Motor neuron (in vitro differentiated cells): Measurements from ENCODE around the gene RNF44. TPM values are rescaled to one million over a fixed set of nuclear protein-coding genes. Genes with fewer than 3 reads are reported as not detected.

ENCODE experiments used
- ATAC-seq, 8 experiments: fragments of 200-7000 bp; cut with Tn5 transposase; replicated peaks in 6 of 8; 2 replicates each; pipeline ENCODE4 v1.8.0; 2021; ENCODE audit warnings: mild to moderate bottlenecking in 8 of 8, moderate library complexity in 8 of 8
- H3K27ac ChIP-seq, 2 donors: fragments of 250-450 bp; sonication (Bioruptor Pico); 2 replicates each; pipeline ENCODE4 v1.9.0; 2021; ENCODE audit warnings: antibody characterized with exemption in 2 of 2, mild to moderate bottlenecking in 2 of 2, moderate library complexity in 1 of 2
- H3K4me1 ChIP-seq, 2 donors: fragments of 250-450 bp; sonication (Bioruptor Pico); replicated peaks in 1 of 2; 2 replicates each; pipeline ENCODE4 v1.6.1; 2021; ENCODE audit warnings: antibody characterized with exemption in 2 of 2, mild to moderate bottlenecking in 2 of 2, moderate library complexity in 1 of 2
- H3K4me3 ChIP-seq, 5 donors: fragments of 250-450 bp; sonication (Bioruptor Pico); 2 replicates each; pipeline ENCODE4 v1.9.0; 2021; ENCODE audit warnings: antibody characterized with exemption in 5 of 5, mild to moderate bottlenecking in 5 of 5, moderate library complexity in 4 of 5
- WGBS, 10 experiments: fragments of 450-650 bp; shearing (Covaris generic); methylation state at CpG; one replicate each; pipeline ENCODE4 v1.0.0; 2022; 5-methylcytosine and 5-hydroxymethylcytosine counted together
- in situ Hi-C, 9 experiments: fragments of 400-800 bp; cut with MboI; loops; one replicate each; pipeline ENCODE4 v1.15.0; 2021; ENCODE audit warnings: low sequenced_read_pairs in 9 of 9, low pct_unique_long_range_greater_than_20kb in 2 of 9; ENCODE audit not compliant: unreplicated experiment in 9 of 9
- total RNA-seq, 8 experiments: library from RNA; unstranded; fragments of 300-600 nt; gene quantifications; 2 replicates each; pipeline versions ENCODE4 v1.2.3 to v1.2.4, GENCODE V29; 2022

Gene RNF44
- total RNA-seq, 8 experiments from 2014 or later: 16.6 to 66.4 (median 36.7) TPM

DNA sequence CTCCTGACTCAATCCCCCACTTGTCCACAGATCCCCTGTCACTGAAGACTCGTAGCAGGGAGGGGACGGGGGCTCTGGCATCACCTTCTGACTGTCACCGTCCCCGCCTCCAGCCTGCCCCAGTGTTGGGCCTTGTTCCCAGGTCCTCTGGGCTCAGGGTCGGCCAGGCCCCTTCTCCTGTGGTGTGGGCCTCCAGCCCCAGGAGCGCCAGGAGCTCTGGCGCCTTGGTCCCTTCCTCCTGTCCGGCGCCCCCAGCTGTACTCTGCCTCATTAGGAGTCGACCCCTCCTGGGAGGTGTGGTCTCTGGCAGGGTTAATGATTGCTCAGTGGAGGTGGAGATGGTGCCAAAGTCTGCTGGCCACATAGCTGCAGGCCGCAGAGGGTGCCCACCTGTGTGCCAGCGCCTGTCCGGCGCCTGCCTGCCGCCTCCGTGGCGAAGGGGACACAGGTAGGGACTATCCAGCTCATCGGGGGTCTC, 11.8 kb upstream of the RNF44 start, which contains the start of gene CDHR2:
CDHR2 (plus strand) TSS at position 376 of the 478 bp plus-strand sequence. CDS start 16,011 bp downstream, outside the sequence.
- H3K27ac ChIP-seq: no peak within 1 kb of the TSS
- 60 to 67% (median 64%) methylated on average over 2 to 5 of the region's 18 CpGs; no CpG with 5 or more reads in 6 of the 10 experiments for WGBS, 10 experiments
- in situ Hi-C loops: no loop called here
- H3K4me3 ChIP-seq: no peak within 1 kb of the TSS
- ATAC-seq: no peak
- peaks cover 15 to 33% of the 10 kb centered on the region in 2 donors for H3K4me1 ChIP-seq

DNA sequence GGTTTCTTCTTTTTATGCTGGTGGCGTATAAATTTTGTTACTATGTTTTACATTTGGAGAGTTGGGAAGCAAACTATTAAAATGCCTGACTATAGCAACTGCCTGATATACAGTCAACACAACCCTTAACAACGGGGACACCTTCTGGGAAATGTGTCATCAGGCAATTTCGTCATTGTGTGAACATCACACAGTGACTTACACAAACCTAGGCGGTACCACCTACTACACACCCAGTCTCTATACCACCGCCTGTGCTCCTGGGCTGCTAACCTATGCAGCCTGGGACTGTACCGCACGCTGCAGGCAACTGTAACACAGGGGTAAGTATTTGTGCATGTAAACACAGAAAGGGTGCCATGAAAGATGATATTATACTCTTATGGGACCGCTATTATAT, 10.6 kb upstream of the RNF44 start:
- WGBS, 10 experiments: 0 to 100% (median 65%) methylated on average over 1 to 7 of the region's 8 CpGs; no CpG with 5 or more reads in 3 of the 10 experiments
- peaks cover 3 to 23% of the 10 kb centered on the region in 2 donors for H3K4me1 ChIP-seq
- in situ Hi-C loops: no loop called here
- H3K4me3 ChIP-seq: no peak overlapping the region
- H3K27ac ChIP-seq: no peak overlapping the region
- ATAC-seq: peak in 2 of 8 experiments; percentile 7 to 15

DNA sequence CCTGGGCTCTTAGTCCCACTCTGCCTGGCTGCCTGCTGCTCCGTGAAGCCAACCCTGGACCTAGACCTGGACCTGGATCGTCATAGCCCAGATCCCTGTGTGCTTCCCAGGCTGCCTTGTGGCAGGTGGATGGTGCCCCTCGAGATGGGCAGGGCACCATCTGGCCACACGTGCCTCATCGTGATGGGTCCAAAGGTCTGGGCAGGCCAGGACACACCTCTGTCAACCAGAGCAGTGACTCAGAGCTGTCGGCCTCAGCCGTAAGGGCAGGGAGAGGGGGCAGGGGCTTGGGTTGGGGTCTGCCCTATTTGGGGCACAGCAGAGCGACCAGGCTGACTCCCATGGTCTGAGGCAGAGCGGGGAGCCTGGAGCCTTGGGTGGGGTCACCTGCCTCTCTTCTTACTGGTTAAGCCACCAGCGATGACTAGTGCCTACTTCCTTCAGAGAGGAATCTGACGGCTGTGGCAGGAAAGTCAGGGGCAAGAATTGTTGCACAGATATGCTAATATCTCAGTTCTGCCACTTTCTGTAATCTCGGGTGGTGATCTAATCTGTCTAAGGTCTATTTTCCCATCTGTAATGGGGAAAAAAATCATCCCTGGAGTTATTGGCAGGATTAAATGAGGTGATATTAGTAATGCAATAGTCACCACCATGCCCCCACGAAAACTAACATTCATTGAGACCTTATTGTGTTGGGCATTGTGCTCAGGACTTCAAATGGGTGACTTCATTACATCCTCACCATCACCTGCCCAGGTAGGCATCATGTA, 8.7 kb upstream of the RNF44 start:
- in situ Hi-C loops: no loop called here
- ATAC-seq: no peak
- Histone ChIP-seq H3K27ac (no peak overlapping the region), H3K4me1 (peaks cover 10 to 34% of the 10 kb centered on the region in 2 donors), H3K4me3 (no peak overlapping the region)
- WGBS, 10 experiments: 17 to 80% (median 39%) methylated on average over 1 to 3 of the region's 13 CpGs; no CpG with 5 or more reads in 4 of the 10 experiments

DNA sequence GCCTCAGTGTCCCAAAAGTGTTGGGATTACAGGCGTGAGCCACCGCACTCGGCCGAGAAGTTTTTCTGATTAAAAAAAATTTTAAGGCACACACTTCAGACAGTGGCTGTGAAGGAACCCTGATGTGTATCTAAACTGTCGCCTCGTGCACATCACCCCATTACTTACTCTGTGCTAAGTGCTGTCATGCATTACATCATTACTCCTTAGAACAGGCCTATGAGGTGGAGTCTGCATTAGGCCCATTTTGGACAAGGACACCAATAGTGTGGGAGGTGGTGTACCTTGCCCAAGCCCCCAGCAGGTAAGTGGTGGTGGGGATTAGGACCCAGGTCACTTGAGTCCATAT, 8.2 kb upstream of the RNF44 start:
- Histone ChIP-seq H3K4me3 (no peak overlapping the region), H3K27ac (no peak overlapping the region), H3K4me1 (peaks cover 16 to 39% of the 10 kb centered on the region in 2 donors)
- no peak for ATAC-seq
- in situ Hi-C loops: no loop called here
- 80 to 100% (median 91%) methylated on average over 1 to 5 of the region's 6 CpGs; no CpG with 5 or more reads in 6 of the 10 experiments for WGBS, 10 experiments

DNA sequence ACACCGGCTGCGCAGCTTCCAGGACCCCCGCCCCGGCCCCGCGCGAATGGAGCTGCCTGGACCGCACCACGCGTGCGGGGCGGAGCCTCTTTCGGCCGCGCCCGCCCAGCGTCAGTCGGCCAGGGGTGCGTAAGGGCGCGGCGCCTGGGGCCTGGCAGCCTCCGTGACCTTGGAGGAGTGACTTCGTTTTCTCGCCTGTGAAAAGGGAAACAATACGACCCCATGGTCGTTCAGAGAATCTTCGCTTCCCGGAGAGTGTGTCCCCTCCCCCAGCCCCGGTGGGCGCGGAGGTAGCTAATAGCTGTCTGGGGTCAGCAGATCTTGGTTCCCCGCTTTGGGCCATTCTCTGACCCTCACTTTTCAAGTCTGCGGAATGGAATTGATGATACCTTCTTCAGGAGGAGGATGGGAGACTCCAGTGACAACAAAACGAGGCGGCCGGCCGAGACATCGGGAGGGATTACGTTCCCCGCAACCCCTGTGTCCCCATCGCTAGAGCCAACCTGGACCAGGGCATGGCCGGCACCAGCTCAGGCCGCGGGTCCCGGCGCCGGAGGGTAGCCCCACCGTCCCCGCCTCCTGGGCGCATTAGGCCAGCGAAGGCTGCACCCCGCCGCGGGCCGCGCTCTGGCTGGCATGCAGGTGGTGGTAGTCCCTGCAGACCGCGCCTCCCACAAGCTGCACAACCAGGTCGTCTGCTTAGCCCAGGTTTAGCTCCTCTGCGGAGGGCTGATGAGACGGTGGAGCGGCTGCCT, 6.4 kb upstream of the RNF44 start:
- Histone ChIP-seq H3K4me3 (peak overlapping the region; percentile 51 to 80 (median 67)), H3K4me1 (peaks cover 33 to 43% of the 10 kb centered on the region in 2 donors), H3K27ac (peak overlapping the region; percentile 71 to 80)
- in situ Hi-C loops: no loop called here
- peak; percentile 82 to 87 (median 83) for ATAC-seq
- WGBS, 10 experiments: 0 to 15% (median 4%) methylated on average over 2 to 14 of the region's 63 CpGs; no CpG with 5 or more reads in 4 of the 10 experiments

DNA sequence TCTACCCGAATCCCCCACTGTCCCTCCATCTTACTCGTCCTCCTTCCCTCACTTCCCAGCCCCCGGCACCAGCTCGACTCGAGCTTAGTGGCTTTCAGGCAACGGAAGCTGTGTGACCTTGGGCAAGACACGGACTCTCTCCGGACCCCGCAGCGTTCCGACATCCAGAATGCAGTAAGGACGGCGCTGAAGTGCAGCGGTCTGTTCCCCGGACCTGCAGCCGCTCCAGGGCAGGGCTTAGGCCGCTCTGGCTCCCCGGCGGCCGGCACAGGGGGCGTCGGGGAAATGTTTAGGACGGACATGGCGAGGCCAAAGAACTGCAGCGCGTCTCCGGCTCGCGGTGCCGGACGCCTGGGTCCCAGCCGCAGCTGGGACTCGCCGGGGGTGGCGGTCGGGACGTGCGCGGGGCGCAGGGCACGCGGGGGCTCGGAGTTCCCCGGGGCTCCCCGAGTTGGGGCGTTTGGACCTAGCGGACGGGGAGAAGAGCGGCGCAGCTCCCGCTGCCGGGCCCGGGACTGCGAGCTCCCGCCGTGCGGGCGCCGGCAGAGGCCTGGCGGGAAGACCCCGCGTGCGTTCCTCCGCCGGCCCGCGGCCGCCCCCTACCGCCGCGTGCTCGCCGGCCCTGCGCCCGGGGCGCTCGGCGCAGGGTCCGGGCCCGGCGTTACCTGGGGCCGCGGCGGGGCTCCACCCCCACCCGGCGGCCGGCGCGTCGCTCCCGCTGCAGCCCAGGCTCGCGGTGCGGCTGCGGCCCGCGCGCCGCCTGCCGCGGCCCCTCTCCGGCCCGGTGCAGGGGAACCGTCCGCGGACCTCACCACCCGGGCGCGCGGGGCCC, 5.6 kb upstream of the RNF44 start:
- ATAC-seq: peak; percentile 37 to 78 (median 70)
- in situ Hi-C loops: no loop called here

DNA sequence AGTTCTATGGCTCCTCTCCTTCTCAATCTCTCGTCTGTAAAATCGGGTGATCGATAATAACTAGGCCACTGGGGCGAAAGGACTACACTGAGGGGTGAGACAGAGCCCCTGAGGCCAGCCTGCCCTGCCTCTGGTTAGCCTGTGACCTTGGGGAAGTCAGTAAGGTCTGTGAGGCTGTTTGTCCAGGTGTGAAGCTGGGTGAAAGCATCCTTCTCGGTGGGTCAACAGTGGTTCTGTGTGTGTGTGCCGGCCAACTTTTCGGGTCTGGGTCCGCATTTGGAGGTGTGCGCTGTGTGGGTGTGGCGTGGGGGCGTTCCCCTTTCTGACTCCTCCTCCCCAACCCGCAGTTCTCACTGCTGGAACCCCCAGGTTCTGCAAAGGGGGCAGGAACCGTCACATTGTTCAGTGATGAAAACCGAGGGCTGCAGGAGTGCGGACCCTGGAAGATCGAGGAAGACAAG, 5.0 kb upstream of the RNF44 start:
- no peak for ATAC-seq
- Histone ChIP-seq H3K27ac (peak overlapping the region in 1 of 2 donors; percentile 80), H3K4me1 (peaks cover 38 to 46% of the 10 kb centered on the region in 2 donors), H3K4me3 (peak overlapping the region; percentile 51 to 80 (median 67))
- in situ Hi-C loops: no loop called here
- WGBS, 10 experiments: 19 to 70% (median 48%) methylated on average over 1 to 4 of the region's 16 CpGs; no CpG with 5 or more reads in 6 of the 10 experiments

More for the DNA sequence above, 5.6 kb upstream of the RNF44 start:
- peak overlapping the region; percentile 71 to 80 for H3K27ac ChIP-seq
- WGBS, 10 experiments: 3 to 20% (median 3%) methylated on average over 3 to 21 of the region's 110 CpGs; no CpG with 5 or more reads in 7 of the 10 experiments
- H3K4me3 ChIP-seq: peak overlapping the region; percentile 51 to 80 (median 67)
- H3K4me1 ChIP-seq: peaks cover 38 to 46% of the 10 kb centered on the region in 2 donors

DNA sequence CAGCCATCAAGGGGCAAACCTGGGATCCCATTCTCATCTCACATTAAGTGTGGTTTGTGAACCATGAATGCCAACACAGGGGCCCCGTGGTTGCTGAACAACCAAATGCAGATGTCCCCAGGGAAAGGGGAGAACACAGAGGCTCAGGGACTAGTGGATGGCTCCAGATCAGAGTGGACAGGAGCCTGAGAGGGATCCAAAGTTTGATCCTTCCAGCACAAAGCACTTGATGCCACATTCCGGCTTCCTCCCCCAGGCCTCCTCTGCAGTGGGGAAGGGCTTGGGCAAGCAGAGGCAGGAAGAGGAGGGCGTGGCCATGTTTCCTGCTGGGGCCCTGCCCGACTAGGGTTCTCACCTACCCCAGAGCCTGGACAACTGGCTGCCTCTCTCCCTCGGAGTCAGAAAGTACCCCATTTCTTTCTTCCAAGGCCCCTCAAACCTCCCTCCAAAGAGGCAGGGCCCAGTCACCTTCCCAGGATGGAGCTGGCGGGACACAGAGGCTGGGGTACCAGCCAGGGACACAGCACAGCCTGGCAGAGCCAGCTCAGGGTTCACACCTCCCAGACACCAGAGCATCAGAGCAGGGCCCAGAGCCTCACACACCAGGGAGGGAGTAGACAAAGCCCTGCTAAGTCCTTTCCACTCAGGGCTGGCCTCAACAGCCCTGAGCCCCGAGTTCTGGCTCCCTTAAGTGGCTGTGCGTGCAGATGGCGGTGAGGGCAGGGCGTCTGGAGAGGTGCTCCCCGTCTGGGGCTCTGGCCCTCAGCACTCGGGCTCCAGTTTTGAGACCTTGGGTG, 4.3 kb upstream of the RNF44 start:
- Histone ChIP-seq H3K4me1 (peaks cover 38 to 46% of the 10 kb centered on the region in 2 donors), H3K27ac (no peak overlapping the region), H3K4me3 (peak overlapping the region in 1 of 5 donors; percentile 80)
- WGBS, 10 experiments: 38 to 83% (median 64%) methylated on average over 1 to 7 of the region's 12 CpGs; no CpG with 5 or more reads in 5 of the 10 experiments
- ATAC-seq: no peak
- in situ Hi-C loops: no loop called here

DNA sequence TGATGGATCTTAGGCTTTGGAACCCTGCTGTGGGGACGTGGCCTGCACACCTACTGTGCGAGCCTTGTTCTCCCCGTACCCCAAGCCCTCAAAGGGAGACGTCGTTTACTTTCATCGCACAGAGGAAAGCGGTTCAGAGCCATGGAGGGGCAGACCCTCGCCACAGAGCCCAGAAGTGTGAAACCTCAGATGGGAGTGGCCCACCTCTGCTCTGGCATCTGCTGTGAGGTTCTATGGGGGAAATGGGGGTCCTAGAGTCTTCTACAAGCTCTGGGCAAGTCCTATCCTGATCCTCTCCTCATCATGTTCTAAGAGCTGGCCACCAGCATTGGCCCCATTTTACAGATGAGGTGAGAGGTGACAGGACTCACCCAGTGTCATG, 3.7 kb upstream of the RNF44 start:
- no peak for ATAC-seq
- in situ Hi-C loops: no loop called here
- no peak overlapping the region for H3K4me3 ChIP-seq
- H3K4me1 ChIP-seq: peaks cover 38 to 46% of the 10 kb centered on the region in 2 donors
- 78 to 100% (median 91%) methylated on average over 2 to 5 of the region's 8 CpGs; no CpG with 5 or more reads in 5 of the 10 experiments for WGBS, 10 experiments
- H3K27ac ChIP-seq: peak overlapping the region; percentile 57 to 67

DNA sequence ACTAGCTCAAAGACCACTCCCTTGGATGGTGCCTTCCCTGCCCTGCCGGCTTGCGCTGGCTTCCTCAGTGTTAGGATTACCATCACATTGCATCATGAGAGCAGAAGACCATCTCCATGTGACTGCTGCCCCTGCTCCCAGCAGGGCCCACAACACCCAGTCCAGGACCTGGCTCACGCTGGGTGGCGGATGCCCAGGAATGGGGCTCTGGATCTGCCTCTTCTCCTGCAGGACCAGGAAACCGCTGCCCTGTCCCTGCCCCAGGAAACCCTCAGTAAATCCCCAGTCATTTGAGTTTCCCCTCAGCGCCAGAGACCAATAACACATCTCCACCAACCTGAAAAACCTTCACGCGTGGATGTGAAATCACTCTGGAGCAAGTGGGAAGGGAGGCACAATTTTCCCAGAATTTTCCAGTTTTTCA, 3.3 kb upstream of the RNF44 start:
- H3K4me1 ChIP-seq: peaks cover 38 to 46% of the 10 kb centered on the region in 2 donors
- in situ Hi-C loops: no loop called here
- peak in 3 of 8 experiments; percentile 2 to 27 (median 13) for ATAC-seq
- H3K27ac ChIP-seq: peak overlapping the region; percentile 57 to 67
- no peak overlapping the region for H3K4me3 ChIP-seq
- WGBS, 10 experiments: 67 to 100% (median 78%) methylated on average over 1 to 6 of the region's 8 CpGs; no CpG with 5 or more reads in 5 of the 10 experiments

DNA sequence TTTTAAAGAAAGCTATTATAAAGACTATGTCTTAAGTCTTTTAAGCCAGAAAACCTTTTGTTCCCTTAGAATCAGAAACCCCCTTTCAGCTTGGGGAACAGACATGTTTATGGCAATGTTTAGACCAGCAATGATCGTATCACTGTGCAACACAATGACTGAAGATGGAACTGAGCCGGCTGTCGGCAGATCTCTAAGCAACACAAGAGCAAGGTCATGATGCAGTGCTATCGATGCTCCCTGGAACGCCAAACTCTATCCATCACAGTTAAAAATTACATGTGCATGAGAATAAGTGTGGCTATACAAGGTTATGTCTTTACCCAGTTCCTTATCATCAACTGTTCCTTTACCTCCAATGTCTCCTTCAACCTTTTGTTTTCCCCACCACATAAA, 1.8 kb upstream of the RNF44 start:
- Histone ChIP-seq H3K4me1 (peaks cover 51 to 55% of the 10 kb centered on the region in 2 donors), H3K27ac (peak overlapping the region; percentile 74 to 76), H3K4me3 (no peak overlapping the region)
- 0 to 71% (median 23%) methylated on average over 1 to 5 of the region's 5 CpGs; no CpG with 5 or more reads in 2 of the 10 experiments for WGBS, 10 experiments
- ATAC-seq: no peak
- in situ Hi-C loops: no loop called here
